OCI-LY3 (cell line): ENCODE results near the gene TNS2.

Source experiments
- H2AFZ ChIP-seq: fragments of 200-600, 300-600 bp; shearing (Covaris generic); 2 replicates; pipeline ENCODE4 v1.6.0; 2014; ENCODE audit warnings: antibody characterized with exemption, low read depth, low read length
- H3K27ac ChIP-seq: fragments of 200-600, 300-600 bp; sonication (generic); 2 replicates; pipeline ENCODE4 v1.5.1; 2014; ENCODE audit warnings: mild to moderate bottlenecking, low read length, moderate library complexity, mixed read lengths
- H3K27me3 ChIP-seq: fragments of 200-600, 300-600 bp; sonication (generic); 2 replicates; pipeline ENCODE4 v1.6.1; 2014; ENCODE audit warnings: low read depth, low read length, mixed read lengths
- H3K36me3 ChIP-seq: fragments of 200-600, 300-600 bp; sonication (generic); replicated peaks from 2 replicates; pipeline ENCODE3; 2014; ENCODE audit warnings: low read depth, low read length, mixed read lengths
- H3K4me1 ChIP-seq: fragments of 300-600, 200-600 bp; sonication (generic); 2 replicates; pipeline ENCODE4 v1.6.1; 2014; ENCODE audit warnings: low read length, mixed read lengths
- H3K4me2 ChIP-seq: fragments of 200-600, 300-600 bp; sonication (generic); 2 replicates; pipeline ENCODE4 v1.6.1; 2014; ENCODE audit warnings: low read length, mixed read lengths
- H3K4me3 ChIP-seq: fragments of 300-600, 200-600 bp; sonication (generic); 2 replicates; pipeline ENCODE4 v1.5.1; 2014; ENCODE audit warnings: antibody characterized with exemption, mild to moderate bottlenecking, low read length, moderate library complexity
- H3K79me2 ChIP-seq: fragments of 300-600, 200-600 bp; shearing (Covaris generic); 2 replicates; pipeline ENCODE4 v1.6.1; 2014; ENCODE audit warnings: mild to moderate bottlenecking, low read length, mixed read lengths
- H3K9ac ChIP-seq: fragments of 300-600, 200-600 bp; shearing (Covaris generic); 2 replicates; pipeline ENCODE4 v1.6.0; 2014; ENCODE audit warnings: mild to moderate bottlenecking, low read length, moderate library complexity
- H3K9me3 ChIP-seq: fragments of 200-600, 300-600 bp; shearing (Covaris generic); 2 replicates; pipeline ENCODE4 v1.6.1; 2014; ENCODE audit warnings: low read length, mixed read lengths; ENCODE audit not compliant: insufficient read depth
- H4K20me1 ChIP-seq: fragments of 200-600, 300-600 bp; sonication (generic); 2 replicates; pipeline ENCODE4 v1.6.1; 2016; ENCODE audit warnings: low read length, mixed read lengths; ENCODE audit not compliant: insufficient read depth
- CTCF ChIP-seq: fragments of 200-600, 300-600 bp; sonication (generic); IDR thresholded peaks from 2 replicates; pipeline ENCODE4 v1.5.1; 2014; ENCODE audit warnings: antibody characterized with exemption, low read length, low read depth
- EZH2phosphoT487 ChIP-seq: fragments of 200-600 bp; shearing (Covaris generic); IDR thresholded peaks from 2 replicates; pipeline ENCODE4 v1.6.1; 2018; ENCODE audit warnings: antibody characterized with exemption, mixed run types, low read depth

TNS2 gene

GRCh38 chr12:53058674-53059433 is 9.0 kb downstream of the TNS2 start:
- Histone ChIP-seq H2AFZ (no peak overlapping the region), H3K36me3 (no peaks in the 10 kb centered on the region), H4K20me1 (no peaks in the 10 kb centered on the region), H3K27me3 (peaks cover 6% of the 10 kb centered on the region; the same call in 1 of the 2 replicates), H3K9ac (no peak overlapping the region), H3K4me3 (no peak overlapping the region), H3K9me3 (no peaks in the 10 kb centered on the region), H3K4me1 (no peaks in the 10 kb centered on the region; the same call in 1 of the 2 replicates), H3K4me2 (no peak overlapping the region), H3K27ac (no peak overlapping the region), H3K79me2 (no peaks in the 10 kb centered on the region)
- TF ChIP-seq EZH2phosphoT487: no peak
- TF ChIP-seq CTCF: no peak

GRCh38 chr12:53059434-53060063 is 9.7 kb downstream of the TNS2 start:
- H3K27me3 ChIP-seq: peaks cover 6% of the 10 kb centered on the region; the same call in 1 of the 2 replicates
- H2AFZ ChIP-seq: no peak overlapping the region
- TF ChIP-seq EZH2phosphoT487 (no peak), CTCF (no peak)
- H3K79me2 ChIP-seq: no peaks in the 10 kb centered on the region
- H4K20me1 ChIP-seq: no peaks in the 10 kb centered on the region
- H3K9ac ChIP-seq: no peak overlapping the region
- H3K27ac ChIP-seq: no peak overlapping the region
- H3K36me3 ChIP-seq: no peaks in the 10 kb centered on the region
- no peaks in the 10 kb centered on the region for H3K9me3 ChIP-seq
- H3K4me3 ChIP-seq: no peak overlapping the region
- no peak overlapping the region for H3K4me2 ChIP-seq
- no peaks in the 10 kb centered on the region for H3K4me1 ChIP-seq

GRCh38 chr12:53060064-53060720 is 10.3 kb downstream of the TNS2 start:
- Histone ChIP-seq H4K20me1 (no peaks in the 10 kb centered on the region), H3K4me3 (no peak overlapping the region), H3K4me1 (no peaks in the 10 kb centered on the region), H3K27ac (no peak overlapping the region), H3K79me2 (no peaks in the 10 kb centered on the region), H3K9ac (no peak overlapping the region), H3K27me3 (peaks cover 3% of the 10 kb centered on the region; the same call in 1 of the 2 replicates), H2AFZ (no peak overlapping the region), H3K4me2 (no peak overlapping the region), H3K9me3 (no peaks in the 10 kb centered on the region), H3K36me3 (no peaks in the 10 kb centered on the region)
- no peak for TF ChIP-seq CTCF
- no peak for TF ChIP-seq EZH2phosphoT487

GRCh38 chr12:53060721-53061276 is 10.9 kb downstream of the TNS2 start:
- H3K9me3 ChIP-seq: no peaks in the 10 kb centered on the region
- no peak for TF ChIP-seq CTCF
- TF ChIP-seq EZH2phosphoT487: no peak
- no peaks in the 10 kb centered on the region for H4K20me1 ChIP-seq
- H3K27me3 ChIP-seq: no peaks in the 10 kb centered on the region
- H2AFZ ChIP-seq: no peak overlapping the region
- no peaks in the 10 kb centered on the region for H3K79me2 ChIP-seq
- H3K4me3 ChIP-seq: no peak overlapping the region
- H3K9ac ChIP-seq: no peak overlapping the region
- no peak overlapping the region for H3K4me2 ChIP-seq
- no peaks in the 10 kb centered on the region for H3K4me1 ChIP-seq
- peaks cover 4% of the 10 kb centered on the region for H3K36me3 ChIP-seq
- no peak overlapping the region for H3K27ac ChIP-seq
